ENCODE data around the gene STMN3.
"Not testable (repeated sequence)": the region's sequence is repeated elsewhere in the genome, so short reads cannot be mapped to it uniquely, and the experiment has no call there.

The STMN3 gene

GRCh38 chr20:63657260-63657936 lies 4.2 kb upstream of the STMN3 start:
- no peak for DNase-seq (ENCODE audit: low spot score)

DNA sequence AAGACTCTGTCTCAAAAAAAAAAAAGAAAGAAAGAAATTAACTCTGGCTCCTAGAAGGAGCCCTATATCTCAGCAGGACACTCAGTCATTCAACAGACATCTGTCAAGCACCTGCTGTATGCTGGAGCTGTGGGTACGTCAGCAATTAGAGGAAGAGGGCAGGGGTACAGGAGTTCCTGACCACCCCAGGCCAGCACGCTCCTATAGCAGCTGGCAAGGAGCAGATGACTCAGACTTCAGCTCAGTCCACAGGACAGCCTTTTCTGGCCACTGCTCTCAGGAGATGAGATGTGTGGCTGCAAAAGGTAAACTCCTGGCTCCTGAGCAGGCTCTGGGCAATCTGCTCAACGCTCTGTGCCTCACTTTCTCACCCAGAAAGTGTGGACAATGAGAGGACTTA lies 3.2 kb upstream of the STMN3 start:
- no peak for DNase-seq (ENCODE audit: low spot score)

DNA sequence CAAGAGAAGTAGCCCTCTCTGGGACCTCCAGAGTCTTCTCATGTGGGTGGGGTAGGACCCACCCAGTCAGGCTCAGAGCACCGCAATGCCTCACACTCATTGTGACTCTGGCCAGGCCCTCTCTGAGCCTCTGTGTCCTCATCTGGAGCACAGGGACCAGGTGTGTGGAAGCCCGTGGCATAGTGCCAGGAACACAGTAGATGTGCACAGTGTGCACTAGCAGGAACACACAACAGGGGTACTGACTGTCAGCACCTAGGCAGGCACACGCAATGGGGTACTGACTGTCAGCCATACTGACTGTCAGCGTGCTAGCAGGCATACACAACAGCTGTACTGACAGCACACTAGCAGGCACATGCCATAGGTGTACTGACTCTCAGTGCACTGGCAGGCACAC lies 2.0 kb upstream of the STMN3 start:
- no peak for DNase-seq (ENCODE audit: low spot score)

- DNase-seq (ENCODE audit: low spot score), result no peak
Observed at GRCh38 chr20:63653974-63654668, 897 bp upstream of the STMN3 start.

DNA sequence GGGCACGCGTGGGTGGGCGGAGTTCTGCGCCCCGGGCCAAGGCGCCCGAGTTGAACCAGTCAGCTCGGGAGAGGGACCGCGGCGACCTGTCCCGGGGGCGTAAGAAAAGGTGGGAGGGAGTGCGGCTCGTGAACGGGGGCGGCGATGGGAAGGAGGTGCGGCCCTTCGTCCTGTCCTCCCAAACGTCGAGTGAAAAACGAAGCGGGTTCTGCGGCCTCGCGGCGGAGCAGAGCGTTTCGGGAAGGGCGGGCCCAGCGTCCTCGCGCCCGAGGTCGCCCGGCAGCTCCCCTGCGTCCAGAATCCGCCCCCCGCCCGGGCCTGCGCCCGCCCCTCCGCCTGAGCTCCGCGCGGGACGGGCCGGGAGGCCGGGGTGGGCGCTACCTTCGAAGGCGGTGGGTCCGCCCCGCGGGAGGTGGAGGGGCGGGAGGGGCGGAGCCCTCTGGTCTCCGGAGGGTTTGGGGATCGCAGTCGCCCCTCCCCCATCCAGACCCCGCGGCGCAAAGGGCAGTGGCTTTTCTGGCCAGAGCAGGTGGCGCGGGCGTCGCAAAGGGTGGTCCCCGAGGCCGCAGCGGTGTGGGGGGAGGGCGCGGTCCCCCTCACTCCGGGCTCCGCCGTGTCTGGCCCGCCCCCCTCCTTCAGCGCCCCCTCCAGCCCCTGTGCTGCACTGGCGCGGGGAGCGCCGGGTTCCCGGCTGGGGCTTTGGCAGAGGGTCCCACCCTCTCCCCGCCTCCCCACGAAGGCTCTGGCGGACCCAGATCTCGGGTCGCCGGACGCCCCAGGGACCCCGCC lies 838 bp downstream of the STMN3 start:
- DNase-seq (ENCODE audit: low spot score), result no peak

DNA sequence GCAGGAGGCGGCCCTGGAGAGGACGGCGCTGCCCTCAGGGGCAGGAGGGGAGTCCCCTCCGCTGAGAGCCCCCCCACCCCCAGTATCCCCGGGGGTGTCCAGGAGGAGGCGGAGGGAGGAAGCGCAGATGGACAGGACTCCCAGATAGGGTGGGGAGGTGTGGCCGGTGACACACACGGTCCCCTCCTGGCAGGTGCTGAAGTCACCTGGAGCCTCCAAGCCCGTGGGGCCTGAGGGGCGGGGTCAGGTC lies 1.4 kb downstream of the STMN3 start:
- no peak for DNase-seq (ENCODE audit: low spot score)

GRCh38 chr20:63650486-63650885 lies 2.7 kb downstream of the STMN3 start:
- DNase-seq (ENCODE audit: low spot score), result not testable (repeated sequence)

GRCh38 chr20:63648895-63649589 lies 4.2 kb downstream of the STMN3 start:
- DNase-seq (ENCODE audit: low spot score), result no peak

DNA sequence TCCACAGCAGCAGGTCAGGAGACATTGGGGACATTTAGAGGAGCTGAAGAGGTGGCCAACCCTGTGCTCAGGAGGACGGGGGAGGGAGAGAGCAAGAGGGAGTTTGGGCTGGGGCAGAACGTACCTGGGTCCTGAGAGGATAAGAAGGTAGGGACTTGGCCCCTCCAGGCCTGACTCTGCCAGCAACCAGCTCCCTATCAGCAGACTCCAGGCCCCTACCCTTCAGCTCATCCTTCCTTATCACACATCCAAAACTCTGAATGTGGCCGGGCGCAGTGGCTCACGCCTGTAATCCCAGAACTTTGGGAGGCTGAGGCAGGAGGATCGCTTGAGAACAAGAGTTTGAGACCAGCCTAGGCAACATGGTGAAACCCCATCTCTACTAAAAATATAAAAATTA lies 5.0 kb downstream of the STMN3 start:
- no peak for DNase-seq (ENCODE audit: low spot score)

- DNase-seq (ENCODE audit: low spot score), result no peak
Observed at GRCh38 chr20:63645218-63645617, 8.0 kb downstream of the STMN3 start.

DNA sequence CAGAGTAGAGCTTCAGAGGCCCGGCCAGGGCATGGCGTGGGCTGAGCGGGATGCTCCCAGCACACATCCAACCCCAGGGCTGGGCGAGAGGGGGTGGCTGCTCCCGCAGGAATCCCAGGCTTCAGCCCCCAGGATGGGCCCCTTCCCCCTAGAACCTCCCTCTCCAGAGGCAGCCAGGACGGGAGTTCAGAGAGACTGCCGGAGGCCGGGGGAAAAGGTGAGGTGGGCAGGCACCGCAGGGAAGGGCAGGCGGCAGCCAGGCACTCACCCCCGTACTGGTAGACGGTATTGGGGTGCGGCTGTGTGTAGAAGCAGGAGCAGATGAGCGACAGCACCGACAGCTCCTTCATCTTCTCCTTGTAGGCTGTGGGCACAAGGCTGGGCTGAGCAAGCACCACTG lies 9.3 kb downstream of the STMN3 start:
- no peak for DNase-seq (ENCODE audit: low spot score)

DNA sequence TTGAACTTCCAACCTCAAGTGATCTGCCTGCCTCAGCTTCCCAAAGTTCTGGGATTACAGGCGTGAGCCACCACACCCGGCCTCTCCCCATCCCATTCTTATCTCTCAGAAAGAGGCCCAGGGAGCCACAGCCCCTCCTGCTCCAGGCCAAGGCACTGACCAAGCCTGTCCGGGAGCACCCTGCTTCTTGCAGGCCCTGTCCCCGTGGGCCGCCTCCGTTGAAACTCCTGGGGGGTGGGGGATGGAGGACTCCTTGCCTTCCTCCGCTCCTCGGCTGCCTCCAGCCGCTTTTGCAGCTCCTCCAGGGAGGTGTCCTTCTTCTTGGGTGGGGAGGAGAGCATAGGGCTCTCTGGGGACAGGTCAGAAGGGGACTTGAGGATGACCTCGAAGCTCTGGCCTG lies 9.7 kb downstream of the STMN3 start:
- no peak for DNase-seq (ENCODE audit: low spot score)

- no peak for DNase-seq (ENCODE audit: low spot score)
Observed at GRCh38 chr20:63642527-63643247, 10.5 kb downstream of the STMN3 start.

- peak; percentile 80 for DNase-seq (ENCODE audit: low spot score)
Observed at GRCh38 chr20:63641792-63642523, 11.3 kb downstream of the STMN3 start.

DNA sequence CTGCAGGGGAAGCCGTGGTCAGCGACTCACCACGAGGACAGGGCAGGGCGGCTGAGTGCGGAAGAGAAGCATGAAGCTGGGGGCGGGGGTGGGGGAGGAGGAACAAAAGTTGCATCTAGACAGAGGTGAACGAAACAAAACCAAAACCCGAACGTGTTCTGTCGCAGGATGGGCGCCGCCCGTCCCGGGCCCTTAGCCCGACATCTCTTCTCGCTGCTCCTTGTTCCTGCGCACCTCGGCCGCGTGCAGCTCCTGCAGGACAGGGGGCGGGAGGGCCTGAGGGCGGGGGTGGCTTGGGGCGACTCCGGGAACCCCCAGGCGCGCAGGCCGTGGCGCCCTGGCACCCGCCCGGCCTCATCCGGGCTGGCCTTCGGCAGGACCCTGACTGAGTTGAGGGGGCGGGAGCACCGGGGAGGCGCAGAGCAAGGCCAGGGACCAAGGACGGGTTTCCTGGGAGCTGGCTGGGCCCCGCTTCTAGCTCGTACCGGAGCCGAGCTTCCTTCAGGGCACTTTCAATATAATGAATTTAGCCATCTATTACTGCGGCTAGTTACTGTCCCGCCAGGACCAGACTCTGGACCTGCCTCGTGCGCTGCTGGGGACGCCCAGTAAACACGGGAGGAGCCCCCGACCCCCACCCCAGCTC lies 12.0 kb downstream of the STMN3 start:
- no peak for DNase-seq (ENCODE audit: low spot score)

DNA sequence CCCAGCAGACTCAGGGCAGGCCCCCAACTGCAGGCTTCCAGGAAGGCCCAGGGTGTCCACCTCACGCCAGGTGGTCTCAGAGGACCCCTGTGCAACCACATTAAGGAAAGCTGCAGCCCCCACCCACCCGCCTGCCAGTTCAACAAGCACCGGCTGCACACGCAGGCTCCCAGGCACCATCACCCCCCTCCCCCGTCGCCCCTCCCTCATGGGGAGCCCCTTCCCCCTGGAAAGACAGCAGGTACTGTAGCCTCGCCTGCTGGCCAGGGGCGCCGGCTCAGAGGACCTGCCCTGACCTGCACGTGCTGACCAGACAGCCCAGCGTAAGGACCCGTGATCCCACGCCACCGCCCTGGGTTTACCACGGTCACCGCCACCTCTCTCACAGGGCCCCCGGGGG lies 12.5 kb downstream of the STMN3 start:
- DNase-seq (ENCODE audit: low spot score), result not testable (repeated sequence)

DNA sequence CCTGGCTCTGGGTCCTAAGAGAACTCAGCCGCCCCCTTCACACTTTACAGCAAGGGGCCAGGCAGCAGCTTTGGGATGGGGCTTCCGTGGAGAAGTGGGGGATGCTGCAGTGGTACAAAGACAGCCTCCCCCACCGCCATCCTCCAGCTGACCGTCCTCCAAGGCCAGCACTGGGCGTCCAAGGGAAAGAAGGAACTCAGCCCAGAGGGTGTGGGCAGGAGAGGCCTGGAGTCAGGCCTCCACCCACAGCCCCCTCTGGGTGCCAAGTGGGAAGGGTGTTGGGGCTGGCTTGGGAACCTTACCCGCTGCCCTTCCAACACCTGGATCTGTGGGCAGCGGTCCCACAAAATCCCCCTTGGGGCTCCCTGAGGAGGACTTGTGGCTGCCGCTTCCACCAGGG lies 13.1 kb downstream of the STMN3 start:
- no peak for DNase-seq (ENCODE audit: low spot score)

DNA sequence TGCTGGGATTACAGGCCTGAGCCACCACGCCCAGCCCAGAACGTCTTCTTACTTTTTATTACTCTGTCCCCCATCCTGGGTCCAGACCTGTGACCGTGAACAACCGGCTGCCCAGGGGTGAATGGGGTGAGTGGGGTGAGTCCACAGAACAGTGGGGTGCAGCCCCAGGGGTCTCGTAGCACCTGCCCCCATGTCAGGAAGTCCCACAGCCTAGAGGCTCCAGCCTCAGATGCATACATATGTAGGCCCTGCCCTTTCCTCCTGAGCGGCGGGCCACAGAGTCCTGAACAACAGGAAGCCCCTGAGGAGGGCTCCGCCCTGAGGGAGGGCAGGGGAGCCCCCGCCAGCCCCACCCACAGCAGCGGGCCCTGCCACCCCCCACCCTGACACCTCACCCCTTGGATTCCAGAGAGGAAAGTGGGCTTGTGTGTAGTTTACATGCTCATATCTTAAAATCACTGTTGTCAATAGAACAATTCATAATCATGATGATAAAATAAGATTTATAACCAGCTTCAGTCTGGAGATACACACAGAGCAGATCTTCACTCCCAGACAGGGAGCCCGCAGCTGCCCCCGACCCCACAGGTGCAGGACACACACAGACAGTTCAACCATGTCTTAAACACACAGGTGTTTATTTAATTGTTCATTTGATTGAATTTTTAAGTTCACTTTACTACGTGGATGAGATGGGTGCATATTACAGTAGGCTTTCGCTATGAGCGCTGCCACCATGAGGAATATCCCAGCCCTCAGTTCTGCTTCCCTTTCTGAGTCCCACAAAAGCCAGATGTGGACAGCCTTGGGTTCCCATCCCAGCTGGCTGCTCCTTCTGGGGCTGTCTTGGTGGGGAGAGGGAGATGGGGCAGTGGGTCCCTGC lies 13.9 kb downstream of the STMN3 start:
- no peak for DNase-seq (ENCODE audit: low spot score)

DNA sequence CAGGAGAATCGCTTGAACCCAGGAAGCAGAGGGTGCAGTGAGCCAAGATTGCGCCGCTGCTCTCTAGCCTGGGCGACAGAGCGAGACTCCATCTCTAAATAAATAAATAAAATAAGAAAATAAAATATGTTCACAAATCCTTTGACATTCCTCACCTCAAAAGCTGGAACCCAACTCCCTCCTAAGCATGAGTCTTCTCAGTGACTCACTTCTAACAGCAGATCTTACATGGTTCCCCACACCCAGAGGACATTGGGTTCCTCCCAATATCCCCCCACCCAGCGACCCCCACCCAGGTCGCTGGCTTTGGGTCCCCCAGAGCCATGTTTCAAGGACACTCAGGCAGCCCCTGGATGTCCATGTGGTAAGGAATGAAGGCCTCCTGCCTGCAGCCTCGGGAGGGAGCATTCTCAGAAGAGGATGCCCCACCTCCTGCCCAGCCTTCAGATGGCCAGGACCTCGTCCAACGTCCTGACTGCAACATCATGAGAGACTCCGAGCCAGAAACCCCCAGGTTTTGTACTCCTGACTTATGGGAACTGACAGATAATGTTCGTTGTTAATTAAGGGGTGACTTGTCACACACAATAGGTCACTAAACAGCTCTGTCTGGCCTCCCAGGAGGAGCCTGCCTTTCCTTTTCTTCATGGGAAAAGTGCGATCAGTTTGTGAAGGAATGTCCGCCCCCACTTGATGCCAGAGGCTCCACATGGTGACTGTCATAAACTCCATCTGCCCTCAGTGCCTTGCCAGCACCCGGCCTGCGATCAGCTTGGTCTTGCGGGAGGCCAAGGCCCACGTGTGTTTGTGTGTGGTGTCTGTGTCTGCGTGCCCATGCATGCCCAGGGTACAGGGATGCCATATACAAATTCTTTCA lies 16.2 kb downstream of the STMN3 start:
- DNase-seq (ENCODE audit: low spot score), result no peak

Measured in hematopoietic multipotent progenitor cell treated with erythropoietin and hydrocortisone succinate and interleukin-3 and kit ligand, for 15 days (in vitro differentiated cells).